Activated T-helper 17 cell treated with anti-CD3 and anti-CD28 coated beads, Interleukin-2, amount 50 U/mL, for 72 hours (primary cell): ENCODE measurements around the gene LEUTX. TPM values are rescaled to one million over a fixed set of nuclear protein-coding genes. Genes with fewer than 3 reads are reported as not detected.
"Not testable (repeated sequence)": the region's sequence is repeated elsewhere in the genome, so short reads cannot be mapped to it uniquely, and the experiment has no call there.

ENCODE experiments used
- ATAC-seq: fragments of 150-1000 bp; cut with Tn5 transposase; replicated peaks from 2 replicates; pipeline ENCODE4 v1.10.0; 2021; ENCODE audit warnings: mild to moderate bottlenecking, moderate library complexity
- H3K27ac Mint-ChIP-seq: one replicate; pipeline ENCODE4 v1.8.0; 2022; ENCODE audit warnings: mixed read lengths
- H3K27me3 Mint-ChIP-seq: one replicate; pipeline ENCODE4 v1.8.0; 2022; ENCODE audit warnings: mixed read lengths
- H3K36me3 Mint-ChIP-seq: one replicate; pipeline ENCODE4 v1.8.0; 2022; ENCODE audit warnings: low read depth, mild to moderate bottlenecking, mixed read lengths
- H3K4me1 Mint-ChIP-seq: one replicate; pipeline ENCODE4 v1.8.0; 2022; ENCODE audit warnings: mixed read lengths
- H3K4me3 Mint-ChIP-seq: one replicate; pipeline ENCODE4 v1.8.0; 2022; ENCODE audit warnings: mild to moderate bottlenecking, mixed read lengths
- H3K9me3 Mint-ChIP-seq: one replicate; pipeline ENCODE4 v1.8.0; 2022; ENCODE audit warnings: mixed read lengths
- total RNA-seq, 2 donors: library from RNA; stranded (reverse); gene quantifications; one replicate each; pipeline ENCODE4 v1.2.3, GENCODE V29; 2022

Gene LEUTX
- total RNA-seq, 2 donors from 2014 or later, result not detected

DNA sequence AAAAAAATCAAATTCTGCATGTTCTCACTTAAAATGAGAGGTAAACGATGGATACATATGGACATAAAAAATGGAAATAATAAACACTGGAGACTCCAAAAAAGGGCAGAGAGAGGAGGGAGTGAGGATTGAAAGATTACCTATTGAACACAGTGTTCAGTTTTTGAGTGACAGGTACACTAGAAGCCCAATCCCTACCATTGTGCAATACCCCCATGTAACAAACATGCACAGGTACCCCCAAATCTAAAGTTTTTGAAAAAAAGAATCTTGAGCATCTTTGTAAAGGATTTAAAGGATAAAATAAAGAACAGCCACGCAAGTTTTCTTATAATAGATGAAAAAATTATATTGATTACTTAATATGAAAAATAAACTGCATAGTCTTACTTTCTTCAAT lies 24.1 kb upstream of the LEUTX start:
- Mint-ChIP-seq H3K27ac (no peak overlapping the region), H3K27me3 (peaks cover 31% of the 10 kb centered on the region), H3K4me3 (no peak overlapping the region), H3K4me1 (no peaks in the 10 kb centered on the region), H3K9me3 (no peaks in the 10 kb centered on the region), H3K36me3 (no peaks in the 10 kb centered on the region)
- no peak for ATAC-seq

DNA sequence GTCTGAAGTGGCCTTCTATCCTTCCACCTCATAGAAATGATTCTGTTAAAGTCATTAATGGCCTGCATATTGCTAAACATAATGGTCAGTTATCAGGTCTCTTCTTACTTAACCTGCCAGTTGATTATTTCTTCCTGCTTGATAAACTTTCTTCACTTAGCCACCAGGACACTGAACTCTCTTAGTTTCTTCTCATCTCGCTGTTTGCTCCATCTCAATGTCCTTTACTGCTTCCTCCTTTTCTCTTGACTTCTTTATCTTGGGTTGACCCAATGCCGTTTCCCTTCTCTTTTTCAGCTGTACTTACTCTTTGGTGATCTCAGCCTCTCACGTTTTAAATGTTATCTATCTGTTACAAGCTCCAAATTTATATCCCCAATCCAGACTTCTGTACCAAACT lies 23.7 kb upstream of the LEUTX start:
- Mint-ChIP-seq H3K4me3 (no peak overlapping the region), H3K27me3 (peaks cover 33% of the 10 kb centered on the region), H3K27ac (no peak overlapping the region), H3K9me3 (no peaks in the 10 kb centered on the region), H3K4me1 (no peaks in the 10 kb centered on the region), H3K36me3 (no peaks in the 10 kb centered on the region)
- no peak for ATAC-seq

DNA sequence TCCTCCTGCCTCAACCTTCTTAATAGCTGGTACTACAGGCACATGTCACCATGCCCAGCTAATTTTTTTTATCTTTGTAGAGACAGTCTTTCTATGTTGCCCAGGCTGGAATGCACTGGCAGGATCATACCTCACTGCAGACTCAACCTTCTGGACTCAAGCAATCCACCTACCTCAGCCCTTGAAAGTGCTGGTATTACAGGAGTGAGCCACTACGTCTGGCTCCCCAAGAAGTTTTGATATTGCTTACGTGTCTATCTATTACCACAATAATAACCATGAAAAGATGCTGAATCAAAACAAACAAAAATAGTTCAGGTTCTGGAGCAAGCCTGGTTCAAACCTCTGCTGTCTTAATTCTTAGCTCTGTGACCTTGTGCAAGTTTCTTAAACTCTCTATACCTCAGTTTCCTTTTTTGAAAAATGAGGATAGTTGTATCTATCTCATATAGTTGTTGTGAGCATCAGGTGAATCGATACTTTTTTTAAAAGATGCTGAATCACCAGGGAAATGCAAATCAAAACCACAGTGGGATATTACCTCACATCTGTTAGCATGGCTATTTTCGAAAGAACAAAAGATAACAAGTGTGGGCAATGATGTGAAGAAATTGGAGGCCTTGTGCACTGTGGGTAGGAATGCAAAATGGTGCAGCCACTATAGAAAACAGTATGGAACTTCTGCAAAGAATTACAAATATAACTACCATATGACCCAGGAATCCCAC lies 19.0 kb upstream of the LEUTX start:
- Mint-ChIP-seq H3K4me1 (no peaks in the 10 kb centered on the region), H3K4me3 (no peak overlapping the region), H3K36me3 (no peaks in the 10 kb centered on the region), H3K27me3 (peaks cover 36% of the 10 kb centered on the region), H3K9me3 (no peaks in the 10 kb centered on the region), H3K27ac (no peak overlapping the region)
- ATAC-seq, result peak; percentile 61

DNA sequence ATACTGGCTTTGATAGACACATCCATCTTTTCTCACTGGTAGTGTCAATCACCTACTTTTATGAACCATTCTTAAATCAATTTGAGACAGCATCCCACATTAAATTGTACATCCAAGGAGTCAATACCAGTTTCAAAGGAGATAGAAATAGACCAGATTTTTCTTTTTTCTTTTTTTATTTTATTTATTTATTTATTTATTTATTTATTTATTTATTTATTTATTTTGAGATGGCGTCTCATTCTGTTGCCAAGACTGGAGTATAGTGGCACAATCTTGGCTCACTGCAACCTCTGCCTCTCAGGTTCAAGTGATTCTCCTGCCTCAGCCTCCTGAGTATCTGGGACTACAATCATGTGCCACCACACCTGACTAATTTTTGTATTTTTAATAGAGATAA lies 16.8 kb upstream of the LEUTX start:
- H3K4me1 Mint-ChIP-seq, H3K27ac Mint-ChIP-seq, H3K9me3 Mint-ChIP-seq, H3K4me3 Mint-ChIP-seq, H3K36me3 Mint-ChIP-seq, ATAC-seq: not testable (repeated sequence)
- H3K27me3 Mint-ChIP-seq, result peaks cover 33% of the 10 kb centered on the region

DNA sequence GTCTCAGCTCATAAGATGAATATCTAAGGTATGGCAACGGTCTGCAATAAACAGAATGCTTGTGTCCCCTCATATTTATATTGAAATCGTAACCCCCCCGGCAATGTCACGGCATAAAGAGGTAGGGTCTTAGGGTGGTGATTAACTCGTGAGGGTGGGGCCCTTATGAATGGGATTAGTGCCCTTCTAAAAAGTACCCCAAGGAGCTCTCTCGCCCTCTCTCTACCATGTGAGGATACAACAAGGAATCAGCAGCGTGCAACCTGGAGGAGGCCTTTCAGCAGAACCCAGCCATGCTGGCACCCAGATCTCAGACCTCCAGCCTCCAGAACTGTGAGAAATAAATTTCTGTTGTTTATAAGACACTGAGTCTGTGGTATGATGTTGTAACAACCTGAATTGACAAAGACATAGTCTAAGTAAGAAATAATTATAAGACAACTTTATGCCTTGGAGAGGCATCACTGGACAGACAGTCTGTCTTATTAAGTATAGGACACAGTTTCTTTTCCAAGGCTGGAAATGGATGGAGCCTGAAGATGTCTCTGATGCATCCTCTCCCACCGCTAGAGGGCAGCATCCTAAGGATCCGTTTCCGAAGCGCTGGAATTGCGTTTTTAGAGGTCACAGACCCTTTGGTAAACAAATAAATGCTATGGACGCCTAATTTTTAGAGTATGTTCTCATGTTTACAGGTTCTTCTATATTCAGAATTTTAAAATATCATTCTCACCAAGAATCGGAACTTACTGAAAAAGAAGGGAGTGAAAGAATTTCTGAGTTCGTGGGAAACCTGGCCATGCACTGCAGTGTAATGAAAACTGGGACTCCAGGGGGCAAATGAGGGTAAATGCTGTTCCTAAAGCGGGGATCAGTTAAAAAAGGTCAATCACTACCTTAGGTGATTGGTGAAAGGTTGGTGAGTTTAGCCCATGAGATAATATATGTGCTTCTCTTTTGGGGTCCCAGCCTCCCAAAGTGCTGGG lies 13.3 kb upstream of the LEUTX start:
- no peak for ATAC-seq
- no peaks in the 10 kb centered on the region for H3K9me3 Mint-ChIP-seq
- H3K36me3 Mint-ChIP-seq, result no peaks in the 10 kb centered on the region
- no peaks in the 10 kb centered on the region for H3K4me1 Mint-ChIP-seq
- peaks cover 8% of the 10 kb centered on the region for H3K27me3 Mint-ChIP-seq
- no peak overlapping the region for H3K4me3 Mint-ChIP-seq
- H3K27ac Mint-ChIP-seq, result no peak overlapping the region

DNA sequence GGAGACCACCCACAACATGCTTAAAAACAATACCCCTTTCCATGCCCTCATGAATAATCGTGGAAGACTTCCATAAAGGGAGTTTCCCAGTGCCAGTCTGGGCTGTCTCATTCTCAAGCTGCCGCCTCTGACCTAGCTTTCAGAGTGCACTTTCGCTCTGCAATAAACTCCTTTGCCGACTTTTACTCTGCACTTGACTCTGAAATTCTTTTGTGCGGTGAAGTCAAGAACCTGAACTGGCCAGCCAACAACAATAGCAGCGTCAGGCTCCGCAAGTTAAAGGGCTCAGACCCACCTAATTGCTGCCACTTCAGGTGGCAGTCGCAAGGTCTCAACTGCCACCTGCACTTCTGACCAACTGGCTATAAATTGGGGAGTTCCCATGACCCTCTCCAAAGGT lies 10.3 kb upstream of the LEUTX start:
- Mint-ChIP-seq H3K4me1 (no peaks in the 10 kb centered on the region), H3K36me3 (no peaks in the 10 kb centered on the region), H3K27ac (no peak overlapping the region), H3K4me3 (no peak overlapping the region), H3K9me3 (no peaks in the 10 kb centered on the region), H3K27me3 (peaks cover 11% of the 10 kb centered on the region)
- no peak for ATAC-seq

DNA sequence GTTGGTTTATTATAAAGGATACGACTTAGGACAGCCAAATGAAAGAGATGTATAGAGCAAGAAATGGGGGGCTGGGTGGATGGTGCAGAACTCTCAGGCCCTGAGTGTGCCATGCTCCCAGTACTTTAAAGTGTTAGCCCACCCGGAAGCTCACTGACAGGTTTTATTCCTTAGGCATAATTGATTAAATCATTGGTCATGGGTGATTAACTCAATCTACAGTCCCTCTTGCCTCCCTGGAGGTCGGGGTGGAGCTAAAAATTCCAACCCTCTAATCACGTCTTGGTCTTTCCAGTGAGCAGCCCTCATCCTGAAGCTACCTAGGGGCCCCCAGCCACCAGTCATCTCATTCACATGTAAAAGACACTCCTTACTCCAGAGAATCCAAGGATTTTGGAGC lies 9.9 kb upstream of the LEUTX start:
- Mint-ChIP-seq H3K4me3 (no peak overlapping the region), H3K36me3 (no peaks in the 10 kb centered on the region), H3K9me3 (no peaks in the 10 kb centered on the region), H3K27ac (no peak overlapping the region), H3K4me1 (no peaks in the 10 kb centered on the region), H3K27me3 (peaks cover 9% of the 10 kb centered on the region)
- no peak for ATAC-seq

DNA sequence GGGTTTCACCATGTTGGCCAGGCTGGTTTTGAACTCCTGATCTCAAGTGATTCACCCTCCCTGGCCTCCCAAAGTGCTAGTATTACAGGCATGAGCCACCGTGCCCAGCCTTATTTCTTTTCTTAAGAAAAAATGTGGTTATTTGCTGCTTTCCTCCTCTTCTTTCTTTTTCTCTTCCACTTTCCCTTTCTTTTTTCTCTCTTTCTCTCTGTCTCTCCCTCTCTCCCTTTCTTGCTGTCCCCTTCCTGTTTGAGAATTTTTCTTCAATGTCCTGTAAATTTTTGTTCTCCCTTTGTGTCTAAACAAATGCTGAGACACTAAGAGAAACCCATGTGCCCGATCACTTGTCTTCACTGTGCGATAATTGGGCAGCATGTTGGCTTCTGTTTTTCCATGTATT lies 2.2 kb downstream of the LEUTX start:
- Mint-ChIP-seq H3K4me1 (no peaks in the 10 kb centered on the region), H3K4me3 (no peak overlapping the region), H3K36me3 (no peaks in the 10 kb centered on the region), H3K9me3 (no peaks in the 10 kb centered on the region), H3K27me3 (peaks cover 46% of the 10 kb centered on the region), H3K27ac (no peak overlapping the region)
- ATAC-seq, result no peak

DNA sequence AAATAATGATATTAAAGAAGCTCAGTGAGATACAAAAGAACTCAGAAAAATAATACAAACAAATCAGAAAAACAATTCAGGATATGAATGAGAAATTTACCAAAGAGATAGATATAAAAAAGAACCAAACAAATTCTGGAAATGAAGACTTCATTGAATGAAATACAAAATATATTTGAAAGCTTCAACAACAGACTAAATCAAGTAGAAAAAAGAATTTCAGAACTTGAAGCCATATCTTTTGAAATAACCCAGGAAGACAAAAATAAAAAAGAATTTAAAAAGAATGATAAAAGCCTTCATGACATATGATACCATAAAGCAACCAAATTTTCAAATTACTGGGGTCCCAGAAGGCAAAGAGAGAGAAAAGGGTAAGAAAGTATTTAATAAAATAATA lies 9.6 kb downstream of the LEUTX start:
- ATAC-seq, result no peak
- H3K4me3 Mint-ChIP-seq, result no peak overlapping the region
- no peak overlapping the region for H3K27ac Mint-ChIP-seq
- H3K36me3 Mint-ChIP-seq, result no peaks in the 10 kb centered on the region
- H3K9me3 Mint-ChIP-seq, result peaks cover 10% of the 10 kb centered on the region
- no peaks in the 10 kb centered on the region for H3K4me1 Mint-ChIP-seq
- peaks cover 29% of the 10 kb centered on the region for H3K27me3 Mint-ChIP-seq

DNA sequence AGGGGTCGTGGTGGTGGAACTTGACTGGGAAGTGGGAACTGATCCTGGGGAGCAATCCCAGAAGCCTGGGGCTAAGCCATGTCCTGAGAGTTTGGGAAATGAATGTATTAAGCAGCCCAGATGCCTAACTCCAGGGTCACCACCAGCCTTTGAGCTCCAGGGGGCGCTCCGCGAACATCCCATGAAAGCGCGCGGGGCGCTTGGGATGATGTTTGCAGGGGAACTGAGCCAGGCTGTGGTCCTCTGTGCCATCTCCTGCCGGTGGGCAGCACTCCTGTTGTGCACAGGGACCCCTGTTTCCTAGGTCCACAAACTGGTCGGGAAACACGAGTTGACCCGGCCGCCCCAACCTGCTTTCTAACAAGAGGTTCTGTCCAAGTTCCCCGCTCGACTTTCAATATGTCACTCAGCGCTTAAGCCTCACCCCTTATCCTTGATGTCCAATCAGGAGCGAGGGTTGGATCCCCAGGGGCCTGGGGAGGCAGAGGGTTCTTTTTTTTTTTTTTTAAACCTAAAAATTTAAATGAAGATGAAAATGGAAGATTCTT lies 14.4 kb downstream of the LEUTX start:
- Mint-ChIP-seq H3K27ac (no peak overlapping the region), H3K27me3 (peaks cover 14% of the 10 kb centered on the region), H3K9me3 (peaks cover 7% of the 10 kb centered on the region), H3K36me3 (no peaks in the 10 kb centered on the region), H3K4me1 (no peaks in the 10 kb centered on the region), H3K4me3 (peak overlapping the region; percentile 71)
- ATAC-seq, result peak; percentile 98

DNA sequence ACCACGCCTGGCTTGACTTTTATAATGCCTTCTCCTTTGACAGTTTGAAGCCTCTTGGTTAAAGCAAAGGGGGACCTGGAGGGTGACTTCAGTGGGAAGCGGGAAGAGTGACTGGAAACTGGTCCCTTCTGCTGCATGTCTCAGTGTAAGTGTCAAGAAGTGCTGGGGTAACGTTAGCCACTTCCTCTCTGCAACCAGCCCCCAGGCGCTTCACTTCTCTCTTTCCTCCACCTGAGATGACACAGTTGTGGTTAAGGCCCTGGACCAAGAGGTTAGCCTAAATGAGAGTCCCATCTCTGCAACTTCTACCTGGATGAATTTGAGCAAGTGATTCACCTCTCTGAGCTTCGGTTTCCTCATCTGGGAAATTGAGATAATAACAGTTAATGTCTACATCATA lies 16.3 kb downstream of the LEUTX start:
- Mint-ChIP-seq H3K4me3 (no peak overlapping the region), H3K4me1 (no peaks in the 10 kb centered on the region), H3K27ac (no peak overlapping the region), H3K27me3 (peaks cover 7% of the 10 kb centered on the region), H3K9me3 (no peaks in the 10 kb centered on the region), H3K36me3 (no peaks in the 10 kb centered on the region)
- peak; percentile 40 for ATAC-seq

DNA sequence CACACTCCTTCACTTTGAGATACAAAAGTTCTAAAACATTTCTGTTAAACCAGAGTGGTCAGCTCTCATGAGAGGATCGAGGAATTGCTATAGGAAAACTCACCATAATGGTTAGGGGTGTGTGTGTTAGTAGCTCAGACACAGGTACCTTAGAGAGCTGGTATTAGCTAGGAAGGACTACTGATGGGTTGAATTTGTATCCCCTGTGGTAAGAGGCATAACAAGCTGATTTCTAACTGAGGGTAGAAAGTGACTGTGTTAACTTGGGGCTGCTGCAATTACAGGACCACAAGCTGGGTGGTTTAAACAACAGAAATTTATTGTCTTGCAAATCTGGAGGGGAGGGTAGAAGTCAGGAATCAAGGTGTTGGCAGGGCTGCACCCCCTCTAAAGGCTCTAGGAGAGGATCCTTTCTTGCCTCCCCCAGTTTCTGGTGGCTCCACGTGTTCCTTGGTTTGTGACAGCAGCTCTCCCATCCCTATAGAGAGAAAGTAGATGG lies 17.4 kb downstream of the LEUTX start:
- Mint-ChIP-seq H3K36me3 (no peaks in the 10 kb centered on the region), H3K27me3 (peaks cover 11% of the 10 kb centered on the region)
- ATAC-seq, result no peak

DNA sequence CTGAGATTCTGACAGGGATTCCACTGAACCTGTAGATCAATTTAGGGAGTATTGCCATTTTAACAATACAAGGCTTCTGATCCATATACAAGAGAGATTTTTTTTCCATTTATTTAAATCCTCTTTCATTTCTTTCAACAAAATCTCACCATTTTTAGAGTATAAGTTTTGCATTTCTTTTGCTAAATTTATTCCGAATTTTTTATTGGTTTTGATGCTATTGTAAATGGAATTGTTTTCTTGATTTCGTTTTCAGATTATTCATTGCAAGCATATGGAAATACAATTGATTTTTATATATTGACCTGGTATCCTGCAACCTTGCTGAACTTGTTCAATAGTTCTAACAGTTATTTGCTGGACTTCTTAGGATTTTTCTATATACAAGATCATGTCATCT lies 18.4 kb downstream of the LEUTX start:
- H3K9me3 Mint-ChIP-seq, result no peaks in the 10 kb centered on the region
- H3K36me3 Mint-ChIP-seq, result no peaks in the 10 kb centered on the region
- no peak overlapping the region for H3K27ac Mint-ChIP-seq
- peaks cover 11% of the 10 kb centered on the region for H3K27me3 Mint-ChIP-seq
- ATAC-seq, result no peak
- no peaks in the 10 kb centered on the region for H3K4me1 Mint-ChIP-seq
- H3K4me3 Mint-ChIP-seq, result no peak overlapping the region

More for the DNA sequence above, 17.4 kb downstream of the LEUTX start:
- H3K4me1 Mint-ChIP-seq, result no peaks in the 10 kb centered on the region
- H3K9me3 Mint-ChIP-seq, result no peaks in the 10 kb centered on the region
- no peak overlapping the region for H3K4me3 Mint-ChIP-seq
- H3K27ac Mint-ChIP-seq, result no peak overlapping the region

DNA sequence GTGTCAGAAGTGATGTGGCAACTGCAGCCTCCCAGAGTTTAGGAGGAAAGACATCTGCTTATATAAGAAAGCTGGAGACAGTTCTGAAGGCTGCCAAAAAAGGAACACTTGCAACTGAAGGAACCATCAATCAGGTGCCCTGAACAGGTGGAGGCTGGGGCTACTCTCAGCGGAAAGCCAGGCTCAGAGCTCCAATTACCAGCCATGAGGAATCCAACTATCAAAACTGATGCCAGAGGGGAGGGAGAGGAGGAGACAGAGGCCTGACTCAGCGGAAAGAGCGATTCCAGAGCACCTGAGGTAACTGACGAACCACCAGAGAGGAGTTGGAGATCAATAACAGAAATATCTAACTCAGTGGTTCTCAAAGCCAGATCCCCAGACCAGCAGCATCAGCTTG lies 24.3 kb downstream of the LEUTX start:
- Mint-ChIP-seq H3K27me3 (peaks cover 13% of the 10 kb centered on the region), H3K4me1 (no peaks in the 10 kb centered on the region), H3K4me3 (no peak overlapping the region), H3K9me3 (no peaks in the 10 kb centered on the region), H3K27ac (no peak overlapping the region), H3K36me3 (no peaks in the 10 kb centered on the region)
- ATAC-seq, result no peak

DNA sequence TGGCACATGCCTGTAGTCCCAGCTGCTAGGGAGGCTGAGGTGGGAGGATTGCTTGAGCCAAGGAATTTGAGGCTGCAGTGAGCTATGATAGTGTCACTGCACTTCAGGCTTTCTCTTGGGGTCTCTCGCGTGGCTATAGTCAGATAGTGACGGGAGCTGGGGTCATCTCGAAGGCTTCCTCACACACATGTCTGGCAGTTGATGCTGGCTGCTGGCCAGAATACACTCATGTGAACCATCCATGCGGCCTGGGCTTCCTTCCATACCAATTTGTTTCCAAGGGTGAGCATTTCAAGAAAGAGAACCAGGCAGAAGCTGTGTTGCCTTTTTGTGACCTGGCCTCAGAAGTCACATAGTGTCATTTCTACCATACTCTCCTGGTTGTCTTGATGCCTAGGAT lies 26.4 kb downstream of the LEUTX start:
- Mint-ChIP-seq H3K27me3 (peaks cover 12% of the 10 kb centered on the region), H3K36me3 (no peaks in the 10 kb centered on the region), H3K27ac (no peak overlapping the region), H3K9me3 (no peaks in the 10 kb centered on the region), H3K4me3 (no peak overlapping the region), H3K4me1 (no peaks in the 10 kb centered on the region)
- no peak for ATAC-seq
